Mucosa of descending colon (tissue), 3 donors: ENCODE data around the gene SULT4A1. TPM values are rescaled to one million over a fixed set of nuclear protein-coding genes. Genes with fewer than 3 reads are reported as not detected.
A peak's percentile ranks its signal among the peaks of the same experiment; 100 is the strongest.

Source experiments
- ATAC-seq: fragments of 200-7000 bp; cut with Tn5 transposase; one replicate; pipeline ENCODE4 v1.9.1; 2020; ENCODE audit warnings: mild to moderate bottlenecking, moderate library complexity
- DNase-seq, 3 donors: peaks; one replicate each; pipeline ENCODE4 v3.0.0-alpha.2; 2020
- H3K36me3 ChIP-seq: fragments of 200-600 bp; one replicate; pipeline ENCODE4 v1.8.0; 2021; ENCODE audit warnings: low read depth, mild to moderate bottlenecking
- H3K4me1 ChIP-seq: fragments of 200-600 bp; one replicate; pipeline ENCODE4 v1.8.0; 2021; ENCODE audit warnings: low read depth, mild to moderate bottlenecking
- H3K4me3 ChIP-seq: fragments of 200-600 bp; one replicate; pipeline ENCODE4 v1.8.0; 2021; ENCODE audit warnings: mild to moderate bottlenecking
- H3K9me3 ChIP-seq: fragments of 200-600 bp; one replicate; pipeline ENCODE4 v1.8.0; 2021; ENCODE audit warnings: mild to moderate bottlenecking
- intact Hi-C, 2 donors: fragments of 100-400 bp; cut with DNase I in 1 of 2; cut with micrococcal nuclease in 1 of 2; formaldehyde crosslinking; loops; one replicate each; pipeline versions ENCODE4 v1.11.0 to v1.11.1; 2022; cut with DNase I, micrococcal nuclease
- total RNA-seq, 3 donors: library from RNA; stranded (reverse); fragmentation: NEBNext Ultra II Directional in 2 of 3; extraction: Animal tissue kit (Norgen Biotek cat#: 25700) in 2 of 3; gene quantifications; one replicate each; pipeline versions ENCODE4 v1.2.1 to v1.2.4, GENCODE V29; 2021 to 2023
- TF ChIP-seq, protein P1 (sequence below): fragments of 200-600 bp; IDR thresholded peaks from one replicate; pipeline ENCODE4 v1.8.0; 2022; ENCODE audit warnings: antibody characterized with exemption, mild to moderate bottlenecking
- donor health status: DM: no; HTN: no; CAD: no; lungs with moderate emphysema.
- donor health status: DM: no; HTN: no; CAD: no.
- donor health status: DM: no; HTN: yes; CAD: no.

Gene SULT4A1
- total RNA-seq, 3 donors from 2014 or later: 0.34 to 4.1 TPM; not detected in 1

DNA sequence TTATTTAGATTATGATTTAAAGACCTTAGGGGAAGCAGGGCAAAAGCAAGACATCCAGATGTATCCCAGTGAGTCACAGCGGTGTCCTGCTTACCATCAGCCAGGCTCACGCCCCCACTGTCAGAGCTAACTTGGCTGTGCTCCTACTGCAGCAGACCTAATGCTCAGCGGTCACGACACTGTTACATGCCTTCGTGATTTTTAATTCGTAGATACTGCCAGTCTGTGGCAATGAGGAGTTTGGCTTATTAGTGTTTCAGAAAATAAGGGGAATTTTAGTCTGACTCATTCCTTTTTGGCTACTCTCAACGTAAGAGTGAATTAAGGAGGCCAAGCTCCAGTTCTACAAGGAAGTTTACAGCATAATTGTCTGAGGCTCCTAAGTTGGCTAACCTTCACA is 72.9 kb downstream of the SULT4A1 start:
- DNase-seq: peak in 1 of 3 donors; percentile 48
- H3K9me3 ChIP-seq: no peaks in the 10 kb centered on the region
- H3K36me3 ChIP-seq: no peaks in the 10 kb centered on the region
- ATAC-seq: peak; percentile 48
- TF ChIP-seq, protein P1, sequence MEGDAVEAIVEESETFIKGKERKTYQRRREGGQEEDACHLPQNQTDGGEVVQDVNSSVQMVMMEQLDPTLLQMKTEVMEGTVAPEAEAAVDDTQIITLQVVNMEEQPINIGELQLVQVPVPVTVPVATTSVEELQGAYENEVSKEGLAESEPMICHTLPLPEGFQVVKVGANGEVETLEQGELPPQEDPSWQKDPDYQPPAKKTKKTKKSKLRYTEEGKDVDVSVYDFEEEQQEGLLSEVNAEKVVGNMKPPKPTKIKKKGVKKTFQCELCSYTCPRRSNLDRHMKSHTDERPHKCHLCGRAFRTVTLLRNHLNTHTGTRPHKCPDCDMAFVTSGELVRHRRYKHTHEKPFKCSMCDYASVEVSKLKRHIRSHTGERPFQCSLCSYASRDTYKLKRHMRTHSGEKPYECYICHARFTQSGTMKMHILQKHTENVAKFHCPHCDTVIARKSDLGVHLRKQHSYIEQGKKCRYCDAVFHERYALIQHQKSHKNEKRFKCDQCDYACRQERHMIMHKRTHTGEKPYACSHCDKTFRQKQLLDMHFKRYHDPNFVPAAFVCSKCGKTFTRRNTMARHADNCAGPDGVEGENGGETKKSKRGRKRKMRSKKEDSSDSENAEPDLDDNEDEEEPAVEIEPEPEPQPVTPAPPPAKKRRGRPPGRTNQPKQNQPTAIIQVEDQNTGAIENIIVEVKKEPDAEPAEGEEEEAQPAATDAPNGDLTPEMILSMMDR: no peak
- intact Hi-C loops: no loop called here
- H3K4me3 ChIP-seq: no peak overlapping the region
- H3K4me1 ChIP-seq: no peaks in the 10 kb centered on the region

DNA sequence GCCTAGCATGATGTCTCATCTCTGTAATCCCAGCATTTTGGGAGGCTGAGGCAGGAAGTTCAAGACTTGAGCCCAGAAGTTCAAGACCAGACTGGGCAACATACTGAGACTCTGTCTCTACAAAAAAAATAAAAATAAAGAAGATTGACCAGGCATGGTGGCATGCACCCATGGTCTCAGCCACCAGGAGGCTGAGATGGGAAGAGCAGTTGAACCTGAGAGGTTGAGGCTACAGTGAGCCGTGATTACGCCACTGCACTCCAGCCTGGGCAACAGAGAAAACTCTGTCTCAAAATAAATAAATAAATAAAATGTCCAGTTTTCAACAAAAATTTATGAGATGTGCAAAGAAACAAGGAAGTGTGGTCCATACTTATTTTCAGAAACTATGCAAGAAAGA is 78.5 kb downstream of the SULT4A1 start:
- DNase-seq (no peak), ATAC-seq (no peak)
- H3K36me3 ChIP-seq: no peaks in the 10 kb centered on the region
- H3K9me3 ChIP-seq: no peaks in the 10 kb centered on the region
- TF ChIP-seq, protein P1: no peak
- no peaks in the 10 kb centered on the region for H3K4me1 ChIP-seq
- intact Hi-C loops: no loop called here
- no peak overlapping the region for H3K4me3 ChIP-seq

DNA sequence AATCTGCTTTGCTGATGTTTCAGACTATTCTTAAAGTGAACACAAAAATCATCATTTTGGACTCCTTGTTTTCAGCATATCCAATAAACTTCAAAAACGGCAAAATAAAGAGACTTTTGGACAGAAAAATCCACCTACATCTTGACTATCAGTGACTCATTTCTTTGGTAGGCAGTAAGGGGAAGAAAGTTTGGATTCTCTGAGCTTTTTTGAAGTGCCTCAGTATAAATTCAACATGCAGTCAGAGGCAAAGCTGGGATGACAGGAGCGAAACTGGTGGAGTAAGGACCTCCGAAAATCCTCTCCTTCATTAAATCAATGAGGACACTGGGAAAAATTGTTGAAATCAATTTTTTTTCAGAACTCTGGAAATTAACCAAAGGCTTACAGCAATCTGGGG is 79.9 kb downstream of the SULT4A1 start:
- intact Hi-C loops: no loop called here
- ATAC-seq: no peak
- no peaks in the 10 kb centered on the region for H3K9me3 ChIP-seq

DNA sequence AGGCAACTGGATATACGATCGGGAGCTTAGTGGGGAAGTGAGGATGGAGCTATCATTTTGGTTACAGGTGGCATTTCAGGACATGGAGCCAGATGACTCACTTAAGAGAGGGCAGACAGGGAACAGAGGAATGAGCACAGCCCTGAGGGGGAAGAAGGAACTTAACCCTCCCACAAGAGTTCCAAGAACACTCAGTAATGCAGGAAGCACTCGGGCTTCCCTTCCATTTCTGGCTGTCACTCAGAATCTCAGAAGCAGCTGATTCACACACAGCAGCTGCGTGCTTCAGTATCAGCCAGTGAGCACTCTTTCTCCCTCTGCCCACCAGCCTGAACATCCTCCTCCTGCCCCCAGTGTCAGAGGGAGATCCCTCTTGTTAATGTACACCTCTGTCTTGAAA is 85.0 kb downstream of the SULT4A1 start:
- TF ChIP-seq, protein P1: no peak
- no peaks in the 10 kb centered on the region for H3K4me1 ChIP-seq
- no peaks in the 10 kb centered on the region for H3K36me3 ChIP-seq
- intact Hi-C loops: no loop called here
- ATAC-seq: no peak
- no peak for DNase-seq
- H3K9me3 ChIP-seq: no peaks in the 10 kb centered on the region
- H3K4me3 ChIP-seq: no peak overlapping the region

More for the DNA sequence above, 79.9 kb downstream of the SULT4A1 start:
- Histone ChIP-seq H3K4me1 (no peaks in the 10 kb centered on the region), H3K4me3 (no peak overlapping the region), H3K36me3 (no peaks in the 10 kb centered on the region)
- TF ChIP-seq, protein P1: no peak
- DNase-seq: no peak

DNA sequence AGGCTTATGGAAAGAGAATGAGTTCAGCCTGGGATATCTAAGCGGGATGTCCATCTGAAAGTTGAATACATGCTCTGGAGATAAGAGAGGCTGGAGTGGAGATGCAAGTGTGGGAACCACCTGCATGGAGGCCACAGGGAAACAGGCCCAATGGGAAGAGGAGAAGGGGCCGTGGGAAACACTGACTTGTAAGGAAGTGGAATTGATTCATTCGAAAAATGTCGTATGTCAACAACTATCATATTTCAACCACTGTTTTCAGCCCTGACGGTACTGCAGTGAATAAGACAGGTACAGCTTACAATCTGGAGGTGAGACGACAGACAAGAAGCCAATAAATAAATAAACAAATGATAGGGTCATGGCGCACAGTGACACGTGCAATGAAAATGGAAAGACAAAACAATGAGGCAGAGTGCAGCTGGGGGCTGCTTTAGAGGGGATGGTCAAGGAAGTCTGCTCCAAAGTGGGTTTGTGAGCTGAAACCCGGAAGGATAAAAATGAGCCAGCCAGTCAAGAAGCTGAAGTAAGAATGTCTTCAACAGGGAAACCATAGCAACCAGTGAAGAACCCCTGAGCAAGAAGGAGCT is 86.1 kb downstream of the SULT4A1 start:
- intact Hi-C loops: no loop called here

More for the DNA sequence above, 86.1 kb downstream of the SULT4A1 start:
- Histone ChIP-seq H3K9me3 (no peaks in the 10 kb centered on the region), H3K4me1 (no peaks in the 10 kb centered on the region), H3K36me3 (no peaks in the 10 kb centered on the region), H3K4me3 (no peak overlapping the region)
- TF ChIP-seq, protein P1: no peak
- DNase-seq: no peak
- ATAC-seq: no peak

Other genes with a start within 250 kb of the SULT4A1 start
- 1 to 10 TPM; 1.1 to 1.8 (median 1.7) TPM for gene EFCAB6, start 50.2 kb downstream of the SULT4A1 start, total RNA-seq
- gene PNPLA5, start 29.5 kb upstream of the SULT4A1 start, total RNA-seq: not detected
- gene PNPLA3, start 61.3 kb upstream of the SULT4A1 start, total RNA-seq: under 1 TPM; 0.16 to 0.23 (median 0.22) TPM
- 10 to 100 TPM; 37.7 to 52.0 (median 48.0) TPM for gene SAMM50, start 92.9 kb upstream of the SULT4A1 start, total RNA-seq
- 10 to 100 TPM in 2 of 3 donors, 1 to 10 TPM in 1; 5.2 to 35.7 (median 14.9) TPM for gene PARVB, start 161.8 kb upstream of the SULT4A1 start, total RNA-seq